Measurements from ENCODE around the gene TUBA8. TPM values are rescaled to one million over a fixed set of nuclear protein-coding genes. Genes with fewer than 3 reads are reported as not detected.
"Not testable (repeated sequence)": the region's sequence is repeated elsewhere in the genome, so short reads cannot be mapped to it uniquely, and the experiment has no call there.

Gene TUBA8
- total RNA-seq, 1 donor, result 0.72 TPM

GRCh38 chr22:18170284-18170683, 59.7 kb downstream of the TUBA8 start:
- not testable (repeated sequence) for DNase-seq (ENCODE audit: low read depth)

GRCh38 chr22:18172203-18172602, 61.6 kb downstream of the TUBA8 start:
- not testable (repeated sequence) for H3K4me3 ChIP-seq (ENCODE audit: low read depth, low read length); DNase-seq (ENCODE audit: low read depth)

More at GRCh38 chr22:18170284-18170683, 59.7 kb downstream of the TUBA8 start:
- not testable (repeated sequence) for H3K4me3 ChIP-seq (ENCODE audit: low read depth, low read length)

GRCh38 chr22:18172776-18173175, 62.2 kb downstream of the TUBA8 start:
- H3K4me3 ChIP-seq (ENCODE audit: low read depth, low read length); DNase-seq (ENCODE audit: low read depth): not testable (repeated sequence)

GRCh38 chr22:18173441-18173840, 62.8 kb downstream of the TUBA8 start:
- not testable (repeated sequence) for DNase-seq (ENCODE audit: low read depth); H3K4me3 ChIP-seq (ENCODE audit: low read depth, low read length)

Small RNA genes lying within 50 kb of the gene (small RNA-seq; reads per million reads assigned to genes)
- not detected for gene AC016027.5

Other genes with a start within 250 kb of the TUBA8 start
- 18.8 and 20.5 TPM in 2 replicates for gene MICAL3, start 86.2 kb upstream of the TUBA8 start, total RNA-seq (ENCODE audit: low replicate concordance)
- 26.1 and 41.7 TPM in 2 replicates for gene PEX26, start 32.8 kb upstream of the TUBA8 start, total RNA-seq (ENCODE audit: low replicate concordance)
- gene USP18, start 39.4 kb downstream of the TUBA8 start, total RNA-seq (ENCODE audit: low replicate concordance), result 4.3 and 7.0 TPM in 2 replicates